WTC11 (cell line): Measurements from ENCODE around the gene ICAM1.

ENCODE experiments used
- HMGXB4 ChIP-seq: sonication (generic); formaldehyde crosslinking; IDR thresholded peaks from 2 replicates; pipeline ENCODE4 v1.8.1; 2023; ENCODE audit warnings: mild to moderate bottlenecking, moderate library complexity, missing genetic modification reagents
- JUN ChIP-seq: sonication (generic); formaldehyde crosslinking; IDR thresholded peaks from 2 replicates; pipeline ENCODE4 v1.8.0; 2023; ENCODE audit warnings: mild to moderate bottlenecking, missing genetic modification reagents
- NFYB ChIP-seq: sonication (generic); formaldehyde crosslinking; conservative IDR thresholded peaks from 2 replicates; pipeline ENCODE4 v1.8.0; 2022; ENCODE audit warnings: low read depth, missing genetic modification reagents
- TF ChIP-seq, protein P1 (sequence below): fragments of 200-600 bp; IDR thresholded peaks from 2 replicates; pipeline ENCODE4 v1.8.0; 2022; ENCODE audit warnings: antibody characterized with exemption

- TF ChIP-seq JUN (CRISPR knock-in tag) (no peak), NFYB (CRISPR knock-in tag) (no peak), HMGXB4 (CRISPR knock-in tag) (no peak)
- TF ChIP-seq, protein P1, sequence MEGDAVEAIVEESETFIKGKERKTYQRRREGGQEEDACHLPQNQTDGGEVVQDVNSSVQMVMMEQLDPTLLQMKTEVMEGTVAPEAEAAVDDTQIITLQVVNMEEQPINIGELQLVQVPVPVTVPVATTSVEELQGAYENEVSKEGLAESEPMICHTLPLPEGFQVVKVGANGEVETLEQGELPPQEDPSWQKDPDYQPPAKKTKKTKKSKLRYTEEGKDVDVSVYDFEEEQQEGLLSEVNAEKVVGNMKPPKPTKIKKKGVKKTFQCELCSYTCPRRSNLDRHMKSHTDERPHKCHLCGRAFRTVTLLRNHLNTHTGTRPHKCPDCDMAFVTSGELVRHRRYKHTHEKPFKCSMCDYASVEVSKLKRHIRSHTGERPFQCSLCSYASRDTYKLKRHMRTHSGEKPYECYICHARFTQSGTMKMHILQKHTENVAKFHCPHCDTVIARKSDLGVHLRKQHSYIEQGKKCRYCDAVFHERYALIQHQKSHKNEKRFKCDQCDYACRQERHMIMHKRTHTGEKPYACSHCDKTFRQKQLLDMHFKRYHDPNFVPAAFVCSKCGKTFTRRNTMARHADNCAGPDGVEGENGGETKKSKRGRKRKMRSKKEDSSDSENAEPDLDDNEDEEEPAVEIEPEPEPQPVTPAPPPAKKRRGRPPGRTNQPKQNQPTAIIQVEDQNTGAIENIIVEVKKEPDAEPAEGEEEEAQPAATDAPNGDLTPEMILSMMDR: no peak
Observed at GRCh38 chr19:10316229-10317044, 45.5 kb downstream of the ICAM1 start.
